CD4-positive, CD25-positive, alpha-beta regulatory T cell (primary cell): ENCODE results near the gene ZNHIT2. TPM values are rescaled to one million over a fixed set of nuclear protein-coding genes. Genes with fewer than 3 reads are reported as not detected.
"Not testable (repeated sequence)": the region's sequence is repeated elsewhere in the genome, so short reads cannot be mapped to it uniquely, and the experiment has no call there.

Experiments used
- ATAC-seq, 2 donors: fragments of 150-1000 bp; cut with Tn5 transposase; one replicate each; pipeline ENCODE4 v1.10.0; 2021; ENCODE audit warnings: low read depth in 2 of 2, moderate number of reproducible peaks in 2 of 2, moderate library complexity in 1 of 2
- DNase-seq, 3 donors: peaks; one replicate each; pipeline versions ENCODE4 v3.0.0 to v3.0.0-alpha.2; 2012 to 2022; ENCODE audit warnings: mixed read lengths in 1 of 3
- H3K27ac ChIP-seq: one replicate; pipeline ENCODE4 v1.7.0; 2013; ENCODE audit warnings: mild to moderate bottlenecking, low read length; ENCODE audit not compliant: insufficient read depth, poor library complexity, severe bottlenecking
- H3K27me3 ChIP-seq: one replicate; pipeline ENCODE4 v1.7.0; 2013; ENCODE audit warnings: low read length; ENCODE audit not compliant: control insufficient read depth, insufficient read depth
- H3K36me3 ChIP-seq: one replicate; pipeline ENCODE4 v1.7.0; 2013; ENCODE audit warnings: mild to moderate bottlenecking, low read length, moderate library complexity; ENCODE audit not compliant: control insufficient read depth, insufficient read depth
- H3K4me1 ChIP-seq: 2 replicates; pipeline ENCODE4 v1.7.0; 2013; ENCODE audit warnings: mild to moderate bottlenecking, low read length; ENCODE audit not compliant: insufficient read depth, control insufficient read depth, poor library complexity, severe bottlenecking
- H3K4me3 ChIP-seq: one replicate; pipeline ENCODE4 v1.7.0; 2013; ENCODE audit warnings: low read depth, mild to moderate bottlenecking, low read length, moderate library complexity
- H3K9me3 ChIP-seq, 2 experiments: 1 replicate in 1 of 2; 2 replicates in 1 of 2; pipeline ENCODE4 v1.7.0; 2013; ENCODE audit warnings: low read length in 2 of 2, mild to moderate bottlenecking in 1 of 2, moderate library complexity in 1 of 2; ENCODE audit not compliant: control insufficient read depth in 2 of 2
- H3K27ac Mint-ChIP-seq, 3 donors: one replicate each; pipeline ENCODE4 v1.8.0; 2020 to 2022; ENCODE audit warnings: mild to moderate bottlenecking in 3 of 3, mixed read lengths in 3 of 3, moderate library complexity in 2 of 3
- H3K27me3 Mint-ChIP-seq: one replicate; pipeline ENCODE4 v1.8.0; 2022; ENCODE audit warnings: mild to moderate bottlenecking, mixed read lengths
- H3K36me3 Mint-ChIP-seq: one replicate; pipeline ENCODE4 v1.8.0; 2020; ENCODE audit warnings: mixed read lengths
- H3K4me1 Mint-ChIP-seq, 4 donors: one replicate each; pipeline ENCODE4 v1.8.0; 2020 to 2022; ENCODE audit warnings: mixed read lengths in 4 of 4, mild to moderate bottlenecking in 1 of 4
- H3K4me3 Mint-ChIP-seq, 4 donors: one replicate each; pipeline ENCODE4 v1.8.0; 2020 to 2022; ENCODE audit warnings: mild to moderate bottlenecking in 4 of 4, mixed read lengths in 4 of 4, moderate library complexity in 3 of 4
- H3K9me3 Mint-ChIP-seq, 7 donors: one replicate each; pipeline ENCODE4 v1.8.0; 2020 to 2022; ENCODE audit warnings: mixed read lengths in 7 of 7, mild to moderate bottlenecking in 3 of 7, moderate library complexity in 2 of 7
- polyA plus RNA-seq, 4 donors: library from polyadenylated mRNA; unstranded; fragments of 300-500 nt; fragmentation: Illumina TruSeq; gene quantifications; one replicate each; pipeline ENCODE4 v1.2.3, GENCODE V29; 2021
- total RNA-seq: library from RNA; stranded (reverse); gene quantifications from one replicate; pipeline ENCODE4 v1.2.3, GENCODE V29; 2022

ZNHIT2 gene
- total and polyA plus RNA-seq, 5 donors from 2014 or later: 6.0 to 29.0 (median 22.4) TPM

DNA sequence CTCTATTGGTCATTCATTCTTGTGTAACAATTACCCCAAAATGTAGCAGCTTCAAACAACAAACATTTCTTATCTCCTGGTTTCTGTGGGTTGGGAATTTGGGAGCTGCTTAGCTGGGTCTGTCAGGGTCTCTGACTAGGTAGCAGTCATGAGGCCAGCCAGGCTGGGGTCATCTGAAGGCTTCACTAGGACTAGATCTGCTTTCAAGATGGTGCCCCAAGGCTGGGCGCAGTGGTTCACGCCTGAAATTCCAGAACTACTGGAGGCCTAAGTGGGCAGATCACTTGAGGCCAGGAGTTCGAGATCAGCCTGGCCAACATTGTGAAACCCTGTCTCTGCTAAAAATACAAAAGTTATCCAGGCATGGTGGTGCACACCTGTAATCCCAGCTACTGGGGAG lies 39.4 kb upstream of the ZNHIT2 start:
- Histone ChIP-seq H3K4me3 (no peak overlapping the region), H3K27me3 (no peaks in the 10 kb centered on the region), H3K9me3 (no peaks in the 10 kb centered on the region), H3K27ac (no peak overlapping the region), H3K4me1 (no peaks in the 10 kb centered on the region), H3K36me3 (no peaks in the 10 kb centered on the region)
- ATAC-seq: no peak
- no peaks in the 10 kb centered on the region for H3K4me1 Mint-ChIP-seq
- no peak overlapping the region for H3K4me3 Mint-ChIP-seq
- no peak overlapping the region for H3K27ac Mint-ChIP-seq
- no peak for DNase-seq
- no peaks in the 10 kb centered on the region for H3K9me3 Mint-ChIP-seq
- H3K27me3 Mint-ChIP-seq: peaks cover 32% of the 10 kb centered on the region
- no peaks in the 10 kb centered on the region for H3K36me3 Mint-ChIP-seq

DNA sequence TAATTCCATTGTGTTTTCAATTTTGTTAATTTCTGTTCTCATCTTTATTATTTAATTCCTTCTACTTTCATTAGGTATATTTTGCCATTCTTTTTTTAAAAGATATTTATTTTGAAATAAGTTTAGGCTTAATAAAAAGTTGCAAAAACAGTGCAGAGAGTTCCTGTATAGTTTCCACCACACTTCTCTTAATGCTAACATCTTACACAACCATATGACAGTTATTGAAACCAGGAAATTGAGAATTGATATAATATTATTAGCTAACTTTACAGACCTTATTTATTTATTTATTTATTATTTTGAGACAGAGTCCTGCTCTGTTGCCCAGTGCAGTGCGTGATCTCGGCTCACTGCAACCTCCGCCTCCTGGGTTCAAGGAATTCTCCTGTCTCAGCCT lies 38.8 kb upstream of the ZNHIT2 start:
- Histone ChIP-seq H3K36me3 (no peaks in the 10 kb centered on the region), H3K9me3 (no peaks in the 10 kb centered on the region), H3K27me3 (no peaks in the 10 kb centered on the region), H3K4me1 (no peaks in the 10 kb centered on the region), H3K4me3 (no peak overlapping the region), H3K27ac (no peak overlapping the region)
- no peaks in the 10 kb centered on the region for H3K36me3 Mint-ChIP-seq
- DNase-seq (no peak), ATAC-seq (no peak)
- no peaks in the 10 kb centered on the region for H3K4me1 Mint-ChIP-seq
- H3K27ac Mint-ChIP-seq: no peak overlapping the region
- H3K4me3 Mint-ChIP-seq: no peak overlapping the region
- no peaks in the 10 kb centered on the region for H3K9me3 Mint-ChIP-seq
- peaks cover 32% of the 10 kb centered on the region for H3K27me3 Mint-ChIP-seq

DNA sequence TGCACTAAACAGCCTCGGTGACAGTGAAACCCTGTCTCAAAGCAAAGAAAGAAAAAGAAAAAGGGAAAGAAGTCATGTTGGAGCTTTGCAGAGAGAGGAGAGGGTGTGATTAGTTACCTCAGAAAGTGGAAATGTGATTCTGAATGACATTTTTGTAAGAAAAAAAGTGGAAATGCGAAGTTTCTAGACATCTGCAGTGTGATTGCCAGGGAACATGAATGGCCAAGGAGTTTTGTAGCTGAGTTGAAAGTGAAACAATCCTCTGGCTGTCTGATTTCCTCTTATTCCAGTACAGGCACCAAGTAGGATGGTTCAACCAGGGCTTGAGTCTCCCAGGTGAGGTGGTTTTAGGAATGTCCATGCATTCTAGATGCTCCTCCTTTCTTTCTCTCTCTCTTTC lies 34.6 kb upstream of the ZNHIT2 start:
- Mint-ChIP-seq H3K36me3 (no peaks in the 10 kb centered on the region), H3K27ac (peak overlapping the region in 1 of 3 donors; percentile 39), H3K4me3 (no peak overlapping the region), H3K27me3 (peaks cover 27% of the 10 kb centered on the region), H3K4me1 (no peaks in the 10 kb centered on the region), H3K9me3 (no peaks in the 10 kb centered on the region)
- no peaks in the 10 kb centered on the region for H3K9me3 ChIP-seq
- no peaks in the 10 kb centered on the region for H3K4me1 ChIP-seq
- DNase-seq (no peak), ATAC-seq (no peak)
- no peaks in the 10 kb centered on the region for H3K36me3 ChIP-seq
- H3K27me3 ChIP-seq: no peaks in the 10 kb centered on the region
- H3K4me3 ChIP-seq: no peak overlapping the region
- no peak overlapping the region for H3K27ac ChIP-seq

DNA sequence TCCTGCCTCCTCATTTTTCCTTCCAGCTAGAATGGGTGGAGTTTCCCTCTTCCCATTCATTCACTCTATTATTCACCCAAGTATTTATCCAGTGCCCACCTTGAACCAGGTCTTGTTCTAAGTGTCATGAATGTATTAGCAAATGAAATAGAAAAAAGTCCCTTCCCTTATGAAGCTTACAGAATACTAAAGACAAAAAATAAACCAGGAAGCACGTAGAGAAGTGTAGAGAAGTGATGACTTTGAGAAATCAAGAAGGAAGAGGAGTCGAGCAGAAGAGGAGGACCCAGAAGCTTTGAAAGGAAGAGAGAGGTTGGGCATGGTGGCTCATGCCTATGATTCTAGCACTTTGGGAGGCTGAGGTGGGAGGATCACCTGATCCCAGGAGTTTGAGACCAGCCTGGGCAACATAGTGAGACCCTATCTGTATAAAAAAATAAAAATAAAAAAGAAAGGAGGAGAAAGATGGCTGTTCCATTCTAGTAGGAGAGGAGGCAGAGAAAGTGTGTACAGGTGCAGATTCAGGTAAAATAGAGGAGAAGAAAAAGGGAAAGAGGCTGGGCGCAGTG lies 33.9 kb upstream of the ZNHIT2 start:
- Histone ChIP-seq H3K4me3 (no peak overlapping the region), H3K27ac (no peak overlapping the region), H3K4me1 (no peaks in the 10 kb centered on the region), H3K27me3 (no peaks in the 10 kb centered on the region), H3K36me3 (no peaks in the 10 kb centered on the region), H3K9me3 (no peaks in the 10 kb centered on the region)
- peak overlapping the region in 1 of 3 donors; percentile 27 for H3K27ac Mint-ChIP-seq
- no peaks in the 10 kb centered on the region for H3K4me1 Mint-ChIP-seq
- no peaks in the 10 kb centered on the region for H3K36me3 Mint-ChIP-seq
- peaks cover 27% of the 10 kb centered on the region for H3K27me3 Mint-ChIP-seq
- no peaks in the 10 kb centered on the region for H3K9me3 Mint-ChIP-seq
- no peak overlapping the region for H3K4me3 Mint-ChIP-seq
- DNase-seq (no peak), ATAC-seq (no peak)

DNA sequence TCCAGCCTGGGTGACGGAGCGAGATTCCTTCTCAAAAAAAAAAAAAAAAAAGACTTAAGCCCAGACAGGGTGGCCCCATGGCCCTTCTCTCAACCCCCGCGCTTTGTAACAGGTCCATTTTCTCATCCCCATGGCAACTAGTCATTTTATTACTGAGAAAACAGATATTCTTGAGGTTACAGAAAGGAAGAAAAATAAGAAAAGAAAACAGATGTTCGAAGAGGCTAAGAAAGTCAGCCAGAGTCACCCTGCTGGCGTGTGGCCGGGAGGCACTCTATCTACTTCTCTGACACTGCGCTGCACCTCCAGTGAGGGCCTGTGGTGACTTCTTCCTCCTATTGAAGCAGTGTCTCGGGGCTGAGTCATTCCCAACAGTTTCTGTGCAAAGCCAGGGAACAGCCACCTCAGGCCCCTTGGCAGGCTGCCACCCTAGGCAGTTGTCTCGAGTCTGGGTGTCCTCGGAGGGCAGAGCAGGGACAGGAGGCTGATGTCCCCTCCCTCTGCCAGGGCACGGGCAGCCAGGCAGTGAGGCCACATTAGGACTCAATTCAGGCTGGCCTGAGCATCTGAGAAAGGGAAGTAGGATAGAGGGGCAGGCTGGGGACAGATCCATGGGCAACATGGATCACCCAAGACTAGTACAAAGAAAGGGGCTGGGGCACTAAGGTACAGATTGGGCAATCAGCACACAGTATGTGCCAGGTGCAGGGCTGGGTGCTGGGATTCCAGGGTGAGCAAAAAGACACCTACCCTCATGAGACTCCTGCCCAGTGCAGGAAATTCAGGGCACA lies 33.2 kb upstream of the ZNHIT2 start:
- H3K27ac ChIP-seq: no peak overlapping the region
- Mint-ChIP-seq H3K27me3 (peaks cover 30% of the 10 kb centered on the region), H3K4me3 (no peak overlapping the region), H3K4me1 (no peaks in the 10 kb centered on the region), H3K27ac (peak overlapping the region in 1 of 3 donors; percentile 27), H3K36me3 (no peaks in the 10 kb centered on the region), H3K9me3 (no peaks in the 10 kb centered on the region)
- DNase-seq (no peak), ATAC-seq (peak; percentile 50)
- H3K36me3 ChIP-seq: no peaks in the 10 kb centered on the region
- H3K9me3 ChIP-seq: no peaks in the 10 kb centered on the region
- no peak overlapping the region for H3K4me3 ChIP-seq
- H3K4me1 ChIP-seq: no peaks in the 10 kb centered on the region
- no peaks in the 10 kb centered on the region for H3K27me3 ChIP-seq

DNA sequence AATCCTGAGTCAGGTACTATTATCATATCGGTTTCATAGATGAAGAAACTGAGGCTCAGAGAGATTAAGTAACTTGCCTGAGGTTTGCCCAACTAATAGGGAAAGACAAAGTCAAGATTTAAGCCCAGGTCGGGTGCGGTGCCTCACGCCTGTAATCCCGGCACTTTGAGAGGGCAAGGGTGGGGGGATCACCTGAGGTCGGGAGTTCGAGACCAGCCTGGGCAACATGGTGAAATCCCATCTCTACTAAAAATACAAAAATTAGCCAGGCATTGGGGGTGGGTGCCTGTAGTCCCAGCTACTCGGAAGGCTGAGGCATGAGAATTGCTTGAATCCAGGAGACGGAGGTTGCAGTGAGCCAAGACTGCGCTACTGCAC lies 32.6 kb upstream of the ZNHIT2 start:
- H3K9me3 ChIP-seq, ATAC-seq, DNase-seq, H3K27ac ChIP-seq, H3K27ac Mint-ChIP-seq, H3K4me3 ChIP-seq, H3K4me3 Mint-ChIP-seq, H3K36me3 Mint-ChIP-seq, H3K4me1 ChIP-seq, H3K27me3 ChIP-seq, H3K36me3 ChIP-seq, H3K9me3 Mint-ChIP-seq, H3K4me1 Mint-ChIP-seq: not testable (repeated sequence)
- peaks cover 36% of the 10 kb centered on the region for H3K27me3 Mint-ChIP-seq

DNA sequence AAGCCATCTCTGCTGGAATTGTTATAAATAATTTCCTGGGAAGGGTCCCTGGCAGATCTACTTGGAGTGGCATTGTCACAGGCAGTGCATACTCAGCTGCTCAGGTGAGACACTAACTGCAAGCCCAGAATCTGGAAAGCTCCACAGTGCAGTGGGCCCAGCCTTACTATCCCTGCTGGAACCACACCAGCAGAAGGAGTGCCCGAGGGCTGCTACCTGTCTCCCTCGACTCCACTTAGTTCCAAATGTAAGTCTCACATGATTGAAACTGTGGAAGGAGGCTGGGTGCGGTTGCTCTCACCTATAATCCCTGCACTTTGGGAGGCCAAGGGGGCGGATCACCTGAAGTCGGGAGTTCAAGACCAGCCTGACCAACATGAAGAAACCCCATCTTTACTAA lies 31.2 kb upstream of the ZNHIT2 start:
- Mint-ChIP-seq H3K27ac (no peak overlapping the region), H3K36me3 (no peaks in the 10 kb centered on the region), H3K4me1 (no peaks in the 10 kb centered on the region), H3K27me3 (peaks cover 38% of the 10 kb centered on the region), H3K9me3 (peaks cover 0 to 2% (median 0%) of the 10 kb centered on the region in 7 donors), H3K4me3 (no peak overlapping the region)
- no peak for DNase-seq
- no peaks in the 10 kb centered on the region for H3K27me3 ChIP-seq
- no peaks in the 10 kb centered on the region for H3K9me3 ChIP-seq
- no peaks in the 10 kb centered on the region for H3K4me1 ChIP-seq
- no peaks in the 10 kb centered on the region for H3K36me3 ChIP-seq
- ATAC-seq: no peak
- H3K27ac ChIP-seq: no peak overlapping the region
- H3K4me3 ChIP-seq: no peak overlapping the region
